Right renal pelvis (tissue), 4 donors: Measurements from ENCODE around the gene CSNK1D. TPM values are rescaled to one million over a fixed set of nuclear protein-coding genes. Genes with fewer than 3 reads are reported as not detected.

ENCODE experiments used
- DNase-seq, 4 donors: peaks; one replicate each; pipeline ENCODE4 v3.0.0-alpha.2; 2013; ENCODE audit warnings: low read depth in 4 of 4, low spot score in 3 of 4, missing footprints in 1 of 4
- polyA plus RNA-seq, 4 donors: library from polyadenylated mRNA; unstranded; fragments of 120-200 nt; gene quantifications; one replicate each; pipeline ENCODE4 v1.2.1, GENCODE V29; 2013; ENCODE audit not compliant: insufficient read length in 4 of 4

The CSNK1D gene
- polyA plus RNA-seq: 100 to 1,000 TPM; 112 to 135 (median 122) TPM

- DNase-seq: peak; percentile 79 to 90 (median 82)
Observed at GRCh38 chr17:82273327-82274133, at the start of gene CSNK1D. Gene CSNK1D (minus strand): TSS chr17:82273700. CDS start chr17:82273381, 319 bp downstream.

DNA sequence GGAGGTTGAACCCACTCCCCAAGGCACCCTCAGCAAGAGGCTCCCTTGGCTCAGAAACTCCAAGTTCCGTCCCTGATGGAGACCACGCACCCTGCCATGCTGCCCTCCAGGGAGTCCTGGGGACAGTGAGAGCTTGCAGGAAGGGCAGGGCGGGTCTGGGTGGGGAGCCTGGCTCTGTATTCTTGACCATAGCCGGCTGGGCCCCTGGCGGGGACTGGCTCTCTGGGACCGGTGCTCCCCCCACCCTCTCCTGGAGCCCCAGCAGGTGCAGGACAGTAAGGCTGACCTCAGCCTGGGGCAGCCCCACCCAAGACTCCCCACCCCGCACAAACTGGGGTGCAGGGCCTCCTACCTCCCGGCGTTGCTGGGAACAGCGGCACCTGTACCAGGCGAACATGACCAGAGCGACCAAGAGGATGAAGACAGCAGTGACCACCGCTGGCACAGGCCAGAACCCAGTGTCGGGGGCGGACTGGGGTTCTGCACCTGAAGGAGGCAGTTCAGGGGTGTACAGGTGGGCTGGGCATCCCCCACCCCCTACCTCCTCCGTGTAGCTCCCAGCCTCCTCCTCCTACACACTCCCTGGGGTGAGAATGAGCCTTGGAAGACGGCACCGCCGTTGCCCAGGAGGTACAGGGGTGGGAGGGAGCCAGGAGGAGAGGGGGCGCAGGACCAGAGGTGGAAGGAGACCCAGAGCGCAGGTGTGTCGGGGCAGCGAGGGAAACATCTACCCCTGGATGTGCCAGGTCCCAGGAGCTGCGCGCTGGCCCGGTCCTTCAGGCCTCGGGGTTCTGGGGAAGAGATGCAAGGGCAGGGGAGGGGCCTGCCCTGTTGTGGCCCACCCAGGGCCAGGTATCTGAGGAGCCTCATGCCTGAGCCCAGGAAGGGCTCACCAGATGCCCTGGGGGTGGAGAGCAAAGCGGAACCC is 49.3 kb upstream of the CSNK1D start:
- no peak for DNase-seq

DNA sequence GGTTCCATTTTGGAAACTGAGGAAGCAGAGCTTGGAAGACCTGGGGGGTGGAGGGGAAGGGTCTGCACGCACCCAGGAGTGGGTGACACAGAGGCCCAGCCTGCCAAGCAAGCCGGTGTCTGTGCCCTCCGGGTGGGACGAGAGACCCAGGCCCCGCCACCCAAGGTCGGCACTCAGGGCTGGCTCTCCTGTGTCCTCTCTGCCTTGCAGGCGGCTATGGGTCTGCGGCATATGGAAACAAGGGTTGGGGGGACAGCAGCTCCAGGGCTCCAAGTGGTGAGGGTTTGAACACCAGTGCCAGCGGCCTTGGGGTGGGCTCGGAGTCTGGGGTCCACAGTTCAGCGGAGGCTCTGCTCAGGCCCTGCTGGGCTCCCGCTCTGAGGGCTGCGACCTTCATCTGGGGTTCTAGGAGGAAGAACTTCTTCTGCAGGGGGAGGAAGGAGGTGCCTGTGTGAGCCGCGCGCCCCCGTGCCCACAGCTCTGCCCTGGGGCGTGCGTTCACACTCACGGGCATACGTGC is 48.5 kb upstream of the CSNK1D start:
- DNase-seq: no peak

GRCh38 chr17:82320956-82321927 is 47.7 kb upstream of the CSNK1D start:
- no peak for DNase-seq

GRCh38 chr17:82320140-82320840 is 46.8 kb upstream of the CSNK1D start:
- DNase-seq: no peak

DNA sequence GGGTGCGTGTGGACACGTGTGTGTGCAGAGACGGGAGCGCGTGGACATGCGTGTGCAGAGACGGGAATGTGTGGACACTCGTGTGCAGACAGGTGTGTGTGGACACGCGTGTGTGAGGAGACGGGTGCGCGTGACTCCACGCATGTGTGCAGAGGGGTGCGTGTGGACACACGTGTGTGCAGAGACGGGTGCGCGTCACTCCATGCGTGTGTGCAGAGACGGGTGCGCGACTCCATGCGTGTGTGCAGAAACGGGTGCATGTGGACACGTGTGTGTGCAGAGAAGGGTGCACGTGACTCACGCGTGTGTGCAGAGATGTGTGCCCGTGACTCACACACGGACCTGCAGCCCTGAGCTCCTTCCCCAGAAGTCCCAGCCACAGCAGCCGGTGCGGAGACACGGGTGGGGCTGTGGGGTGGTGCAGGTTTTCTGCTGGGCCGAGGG is 46.1 kb upstream of the CSNK1D start:
- no peak for DNase-seq

DNA sequence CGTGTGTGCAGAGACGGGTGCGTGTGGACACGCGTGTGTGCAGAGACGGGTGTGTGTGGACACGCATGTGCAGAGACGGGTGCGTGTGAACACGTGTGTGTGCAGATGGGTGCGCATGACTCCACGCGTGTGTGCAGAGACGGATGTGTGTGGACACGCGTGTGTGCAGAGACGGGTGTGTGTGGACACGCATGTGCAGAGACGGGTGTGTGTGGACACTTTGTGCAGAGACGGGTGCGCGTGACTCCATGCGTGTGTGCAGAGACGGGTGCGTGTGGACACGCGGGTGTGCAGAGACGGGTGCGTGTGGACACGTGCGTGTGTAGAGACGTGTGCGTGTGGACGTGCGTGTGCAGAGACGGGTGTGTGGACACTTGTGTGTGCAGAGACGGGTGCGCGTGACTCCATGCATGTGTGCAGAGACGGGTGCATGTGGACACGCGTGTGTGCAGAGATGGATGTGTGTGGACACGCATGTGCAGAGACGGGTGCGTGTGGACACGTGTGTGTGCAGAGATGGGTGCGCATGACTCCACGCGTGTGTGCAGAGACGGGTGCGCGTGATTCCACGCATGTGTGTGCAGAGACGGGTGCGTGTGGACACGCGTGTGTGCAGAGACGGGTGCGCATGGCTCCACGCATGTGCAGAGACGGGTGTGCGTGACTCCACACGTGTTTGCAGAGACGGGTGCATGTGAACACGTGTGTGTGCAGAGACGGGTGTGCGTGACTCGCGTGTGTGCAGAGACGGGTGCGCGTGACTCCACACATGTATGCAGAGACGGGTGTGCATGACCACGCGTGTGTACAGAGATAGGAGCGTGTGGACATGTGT is 45.5 kb upstream of the CSNK1D start:
- no peak for DNase-seq

GRCh38 chr17:82318169-82318498 is 44.6 kb upstream of the CSNK1D start:
- no peak for DNase-seq

DNA sequence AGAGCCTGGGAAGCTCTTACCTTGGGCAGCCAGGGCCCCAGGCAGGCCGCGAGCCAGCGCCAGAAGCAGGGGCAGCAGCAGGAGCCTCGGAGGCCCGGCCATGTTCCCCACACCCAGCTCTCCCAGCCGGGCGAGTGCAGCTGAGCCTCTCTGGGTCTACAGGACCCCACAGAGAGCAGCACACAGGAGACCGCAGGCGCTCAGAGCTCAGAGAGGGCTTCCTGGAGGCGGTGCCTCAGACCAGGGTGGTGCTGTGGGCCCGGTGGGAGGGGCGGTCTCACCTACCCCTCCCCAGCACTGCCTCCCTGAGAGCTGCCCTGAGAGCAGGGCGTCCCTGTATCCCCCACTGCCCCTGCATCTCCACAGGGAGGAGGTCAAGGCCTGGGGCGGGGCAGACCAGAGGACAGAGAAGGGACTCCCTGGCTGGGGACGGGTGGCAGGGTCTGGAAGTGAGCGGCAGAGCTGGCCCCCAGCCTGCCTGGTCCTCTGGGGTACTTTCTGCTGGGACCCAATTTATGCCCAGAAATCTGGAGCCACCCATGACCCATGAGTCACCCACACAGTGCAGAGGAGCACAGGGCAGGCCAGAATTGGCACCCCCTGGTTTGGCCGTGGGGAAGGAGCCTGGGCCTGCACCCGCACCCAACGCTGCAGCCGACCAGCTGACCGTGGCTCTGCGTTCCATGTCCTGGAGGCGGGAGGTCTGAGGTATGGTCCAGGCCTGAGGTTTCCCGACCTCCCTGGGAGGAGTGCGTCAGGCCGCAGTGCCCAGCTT is 44.1 kb upstream of the CSNK1D start, which contains the start of gene CD7:
Gene CD7 (minus strand): TSS at position 215 of the 775 bp plus-strand sequence. CDS start 113 bp downstream, at position 102.
- DNase-seq: no peak

GRCh38 chr17:82316651-82317393 is 43.3 kb upstream of the CSNK1D start:
- no peak for DNase-seq

DNA sequence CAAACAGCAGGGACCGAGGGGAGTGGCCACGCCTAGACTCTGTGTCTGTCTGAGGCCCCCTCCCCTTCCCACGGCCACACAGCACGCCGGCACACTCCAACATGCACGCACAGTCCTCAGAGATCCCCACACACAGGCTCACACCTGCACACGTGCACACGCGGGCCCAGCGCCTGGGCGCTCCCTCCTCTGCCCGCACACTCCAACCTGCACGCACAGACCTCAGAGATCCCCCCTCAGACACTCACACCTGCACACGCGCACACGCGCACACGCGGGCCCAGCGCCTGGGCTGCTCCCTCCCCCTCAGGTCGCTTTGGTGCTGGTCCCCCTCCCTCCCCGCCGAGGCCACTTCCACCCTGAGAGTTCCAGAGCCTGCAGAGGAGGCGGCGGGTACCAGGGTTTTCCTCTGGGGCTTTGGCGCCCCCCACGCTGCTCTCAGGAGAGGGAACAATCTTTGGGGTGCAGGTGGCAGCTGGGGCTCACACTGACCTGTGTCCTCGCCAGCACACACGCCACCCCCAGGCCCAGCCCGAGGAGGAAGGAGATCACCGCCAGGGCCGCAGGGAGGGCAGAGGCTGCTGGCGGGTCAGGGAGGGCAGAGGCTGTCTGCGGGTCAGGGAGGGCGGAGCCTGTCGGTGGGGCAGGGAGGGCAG is 42.3 kb upstream of the CSNK1D start:
- DNase-seq: no peak

DNA sequence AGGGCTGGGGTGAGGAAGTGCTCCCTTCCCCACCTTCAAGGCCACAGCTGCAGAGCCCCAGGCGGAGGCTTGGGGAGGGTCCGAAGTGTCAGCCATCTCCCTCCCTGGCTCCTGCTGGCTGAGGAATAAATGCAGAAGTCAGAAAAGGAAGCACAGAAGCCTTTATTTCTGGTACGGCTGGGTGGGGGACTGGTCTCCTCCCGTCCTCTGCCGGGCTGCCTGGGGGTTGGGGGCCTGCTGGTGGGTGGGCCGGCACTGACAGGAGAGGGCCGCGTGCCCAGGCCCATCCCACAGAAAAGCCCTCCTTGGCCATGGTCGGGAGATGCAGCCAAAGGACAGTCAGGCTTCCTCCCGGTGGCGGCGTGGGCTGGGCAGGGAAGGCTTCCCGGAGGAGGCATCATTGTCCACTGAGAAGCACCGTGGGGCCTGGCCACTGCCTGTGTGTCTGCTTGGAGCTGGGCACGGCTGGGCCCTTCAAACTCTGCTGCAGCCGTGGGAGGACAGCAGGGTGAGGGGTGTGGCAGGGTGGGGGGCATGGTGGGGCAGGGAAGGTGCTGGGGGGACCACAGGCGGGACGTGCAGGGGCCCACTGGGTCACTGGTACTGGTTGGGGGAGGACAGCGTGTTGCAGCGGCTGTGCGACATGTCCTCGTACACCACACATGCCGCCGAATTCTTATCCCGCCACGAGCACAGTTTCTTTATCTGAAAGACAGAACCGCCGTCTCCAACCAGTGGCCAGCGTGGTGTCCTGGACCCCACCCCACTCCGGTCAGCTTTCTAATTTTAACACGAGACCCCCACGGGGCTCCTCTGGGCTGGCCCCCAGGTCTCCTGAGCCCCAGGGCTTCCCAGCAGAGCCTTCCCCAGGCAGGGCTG is 41.5 kb upstream of the CSNK1D start:
- DNase-seq: no peak

GRCh38 chr17:82314012-82314726 is 40.7 kb upstream of the CSNK1D start:
- no peak for DNase-seq

DNA sequence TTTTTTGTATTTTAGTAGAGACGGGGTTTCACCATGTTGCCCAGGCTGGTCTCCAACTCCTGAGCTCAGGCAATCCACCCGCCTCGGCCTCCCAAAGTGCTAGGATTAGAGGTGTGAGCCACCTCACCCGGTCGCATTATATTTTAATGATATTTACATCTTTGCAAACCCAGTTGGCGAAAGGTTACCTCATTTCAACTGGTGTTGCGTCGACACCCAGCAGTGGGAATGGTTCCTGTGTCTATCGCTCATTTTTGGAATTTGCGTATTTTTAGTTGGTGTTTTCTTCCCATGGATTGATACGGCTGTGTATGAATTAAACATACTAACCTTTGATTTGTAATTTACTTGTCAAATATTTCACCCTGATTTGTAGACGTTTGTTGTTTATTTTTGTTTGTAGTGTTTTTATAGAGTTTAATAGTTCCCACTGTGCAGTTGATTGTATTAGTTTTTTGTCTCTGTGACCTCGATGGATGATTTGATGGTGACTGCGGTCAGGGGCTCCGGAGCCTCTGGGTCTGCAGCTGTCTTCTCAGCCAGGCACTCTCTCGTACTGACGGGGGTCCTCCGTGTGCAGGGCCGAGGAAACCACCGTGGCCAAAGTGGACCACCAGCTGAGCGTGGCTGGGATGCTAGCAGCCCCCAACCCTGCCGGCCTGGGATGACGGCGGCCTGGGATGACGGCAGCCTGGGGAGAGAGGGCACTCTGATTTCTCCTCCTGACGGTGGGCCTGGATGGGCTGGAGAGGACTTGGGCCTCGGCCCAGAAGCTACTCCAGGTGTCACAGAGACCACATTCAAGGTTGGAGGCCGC is 39.9 kb upstream of the CSNK1D start:
- DNase-seq: no peak
